ENCODE data around the gene YJEFN3.

The YJEFN3 gene, protein sequence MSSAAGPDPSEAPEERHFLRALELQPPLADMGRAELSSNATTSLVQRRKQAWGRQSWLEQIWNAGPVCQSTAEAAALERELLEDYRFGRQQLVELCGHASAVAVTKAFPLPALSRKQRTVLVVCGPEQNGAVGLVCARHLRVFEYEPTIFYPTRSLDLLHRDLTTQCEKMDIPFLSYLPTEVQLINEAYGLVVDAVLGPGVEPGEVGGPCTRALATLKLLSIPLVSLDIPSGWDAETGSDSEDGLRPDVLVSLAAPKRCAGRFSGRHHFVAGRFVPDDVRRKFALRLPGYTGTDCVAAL

DNA sequence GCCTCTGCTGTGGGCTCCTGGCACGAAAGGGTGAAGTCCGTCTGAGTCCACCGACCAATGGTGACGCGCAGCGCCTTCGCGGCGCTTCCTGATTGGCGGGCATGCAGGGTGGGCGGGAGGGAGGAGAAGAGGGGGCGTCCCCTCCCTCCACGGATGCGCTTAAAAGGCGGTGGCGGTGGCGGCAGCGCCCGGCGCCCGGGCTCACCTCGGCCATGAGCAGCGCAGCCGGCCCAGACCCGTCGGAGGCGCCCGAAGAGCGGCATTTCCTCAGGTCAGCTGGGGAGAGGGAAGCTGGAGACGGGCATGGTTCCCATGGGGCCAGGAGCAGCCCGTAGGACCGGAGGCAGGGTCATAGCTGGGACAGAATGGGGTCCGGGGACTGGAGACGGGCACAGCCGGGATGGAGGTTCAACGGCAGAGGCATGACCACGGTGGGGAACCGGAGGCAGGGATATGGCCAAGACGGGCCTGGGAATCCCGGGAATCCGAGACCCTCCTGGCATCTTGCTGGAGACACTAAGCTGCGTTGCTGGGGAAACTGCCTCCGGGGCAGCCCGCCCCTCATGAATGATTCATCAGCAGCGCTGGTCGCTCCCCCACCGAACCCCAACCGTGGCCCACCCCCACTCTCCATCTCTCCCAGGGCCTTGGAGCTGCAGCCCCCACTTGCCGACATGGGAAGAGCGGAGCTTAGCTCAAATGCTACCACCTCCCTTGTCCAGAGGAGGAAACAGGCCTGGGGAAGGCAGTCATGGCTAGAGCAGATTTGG, at the start of gene YJEFN3:
Gene YJEFN3, plus strand, starts transcription at position 191 of the 770 bp plus-strand sequence. Its CDS starts 22 bp downstream, at position 213.
- DNase-seq: no peak

DNA sequence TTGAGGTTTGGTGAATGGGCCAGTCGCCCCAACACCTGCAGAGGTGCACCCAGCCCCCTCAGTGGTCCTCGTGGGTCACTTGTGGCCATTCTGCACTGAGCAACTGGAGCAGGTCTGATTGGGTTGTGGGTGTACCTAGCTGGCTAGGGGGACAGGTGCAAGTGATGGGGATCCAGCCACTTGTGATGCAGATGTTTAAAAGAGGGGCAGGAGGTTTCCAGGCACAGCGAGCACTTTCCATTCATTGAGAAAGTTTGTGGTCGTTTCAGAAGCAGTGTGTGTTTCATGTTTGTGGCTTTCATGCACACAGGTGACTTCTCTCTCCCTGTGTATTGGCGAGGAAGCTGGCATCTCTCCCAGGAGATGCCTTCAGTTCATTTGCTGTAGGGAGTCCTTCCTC, 48.0 kb upstream of the YJEFN3 start:
- no peak for DNase-seq

DNA sequence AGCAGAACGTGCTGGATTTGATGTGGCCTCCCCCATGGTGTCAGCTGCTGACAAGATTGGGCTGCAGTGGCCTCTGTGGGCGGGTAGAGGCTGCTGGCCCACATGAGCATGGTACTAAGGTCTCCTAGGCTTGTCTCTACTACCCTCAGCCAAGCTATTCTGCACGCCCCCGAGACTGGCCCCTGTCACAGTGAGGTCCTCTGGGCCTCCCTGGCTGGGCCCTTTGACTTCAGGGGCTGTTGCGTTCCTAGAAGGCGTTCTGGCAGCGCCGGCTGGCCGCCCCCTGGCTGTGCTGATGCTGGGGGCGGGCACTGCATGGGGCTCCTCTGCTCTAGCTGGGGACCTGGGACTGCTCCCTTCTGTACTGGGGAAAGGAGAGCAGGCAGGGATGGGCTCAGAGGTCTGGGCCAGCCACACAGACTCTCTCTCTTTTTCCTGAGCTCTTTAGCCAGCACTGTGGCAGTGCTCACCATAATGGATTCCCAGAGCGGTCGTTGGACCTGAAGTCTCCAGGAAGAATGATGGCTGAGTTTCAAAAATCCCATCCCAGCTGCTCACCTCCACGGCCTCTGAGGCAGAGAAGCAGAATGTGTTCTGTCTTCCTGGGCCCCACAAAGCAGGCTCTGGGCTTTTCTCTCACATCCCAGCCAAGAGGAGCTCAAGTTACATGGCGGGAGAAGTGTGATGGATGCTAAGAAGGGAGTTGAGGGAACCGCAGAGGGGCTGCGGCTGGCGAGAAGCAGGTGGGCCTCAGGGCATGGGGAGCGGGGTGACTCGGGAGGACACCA, 45.7 kb upstream of the YJEFN3 start:
- no peak for DNase-seq

DNA sequence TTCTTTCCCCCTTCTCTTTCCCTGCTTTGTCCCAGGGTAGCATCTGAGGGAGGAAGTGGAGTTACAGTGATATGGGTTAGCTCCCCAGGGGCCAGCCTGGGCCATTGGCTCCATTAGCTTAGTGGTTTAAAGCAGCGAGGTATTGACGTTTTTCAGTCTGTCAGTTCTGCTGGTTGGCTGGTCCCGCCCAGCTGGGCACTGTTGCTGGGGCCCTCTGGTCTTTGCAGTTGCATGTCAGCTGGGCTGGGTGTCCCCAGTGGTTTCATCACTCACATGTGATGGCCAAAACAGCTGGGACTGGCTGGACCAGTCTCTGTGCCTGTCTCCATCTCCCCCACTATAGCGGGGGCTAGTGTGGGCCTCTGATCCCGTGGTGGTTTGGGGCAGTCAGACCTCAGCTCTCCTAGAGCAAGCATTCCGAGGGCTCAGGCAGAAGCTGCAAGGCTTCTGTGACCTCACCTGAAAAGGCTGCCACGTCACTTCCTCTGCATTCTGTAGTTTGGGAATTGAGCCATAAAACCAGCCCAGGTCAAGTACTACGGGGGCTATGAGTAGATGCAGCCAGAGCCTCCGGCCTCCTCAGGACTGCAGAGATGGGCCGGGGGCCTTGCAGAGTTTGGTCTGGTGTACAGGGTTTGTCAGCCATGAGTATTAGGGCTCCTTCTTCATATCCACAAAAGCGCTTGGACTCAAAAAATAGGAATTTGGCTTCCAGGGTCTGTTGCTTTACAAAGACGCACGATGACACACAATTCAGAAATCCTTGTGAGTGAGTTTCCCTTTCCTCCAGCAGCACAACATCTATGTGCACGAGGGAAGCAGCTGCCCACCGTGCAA, 43.3 kb upstream of the YJEFN3 start:
- no peak for DNase-seq

DNA sequence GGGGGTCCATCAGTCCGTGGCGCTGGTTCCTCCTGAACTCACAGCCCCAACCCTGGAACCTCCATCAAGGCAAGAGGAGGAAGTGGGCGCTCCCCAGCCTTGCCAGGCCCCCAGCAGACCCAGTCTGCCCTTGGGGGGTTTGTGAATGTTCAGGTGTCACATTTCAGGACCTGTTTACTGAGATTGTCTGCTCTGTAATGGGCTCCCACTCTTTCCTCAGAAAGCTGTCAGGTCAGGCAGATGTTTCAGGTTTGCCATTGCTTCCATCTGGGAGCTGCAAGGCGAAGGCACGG, 42.8 kb upstream of the YJEFN3 start:
- DNase-seq: no peak

DNA sequence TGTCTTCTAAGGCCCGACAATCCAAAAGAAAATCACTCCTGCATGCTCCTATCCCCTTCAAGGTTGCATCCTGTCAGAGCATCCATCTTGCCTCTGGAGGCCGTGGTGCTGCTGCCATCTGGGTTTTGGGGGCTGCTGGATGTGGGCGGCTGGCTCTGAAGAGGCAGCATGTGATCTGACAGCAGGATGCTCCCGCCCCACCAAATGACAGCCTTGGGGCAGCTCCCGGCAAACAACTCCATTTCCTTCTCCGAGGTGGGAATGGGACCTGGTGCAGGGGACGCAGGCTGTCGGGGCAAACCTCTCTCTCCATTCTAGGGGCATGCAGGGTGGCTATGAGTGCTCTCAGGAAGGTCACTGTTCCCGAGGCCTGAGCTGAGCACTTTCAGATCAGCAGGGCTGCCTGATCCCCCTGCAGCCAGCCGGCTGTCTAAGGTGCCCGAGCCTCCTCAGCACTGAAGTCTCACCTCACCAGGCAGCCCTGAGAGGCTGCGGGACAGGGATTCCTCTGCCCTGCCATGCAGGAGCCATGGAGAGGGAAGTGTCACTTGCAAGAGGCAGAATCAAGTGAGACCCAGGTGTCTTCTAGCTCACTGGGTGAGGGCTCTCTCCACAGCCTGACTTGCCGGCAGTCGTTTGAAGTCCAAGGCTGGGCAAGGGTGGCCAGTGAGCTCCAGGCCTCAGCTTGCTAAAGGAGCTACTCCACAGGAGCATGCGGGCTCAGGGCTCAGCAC, 42.2 kb upstream of the YJEFN3 start:
- no peak for DNase-seq

DNA sequence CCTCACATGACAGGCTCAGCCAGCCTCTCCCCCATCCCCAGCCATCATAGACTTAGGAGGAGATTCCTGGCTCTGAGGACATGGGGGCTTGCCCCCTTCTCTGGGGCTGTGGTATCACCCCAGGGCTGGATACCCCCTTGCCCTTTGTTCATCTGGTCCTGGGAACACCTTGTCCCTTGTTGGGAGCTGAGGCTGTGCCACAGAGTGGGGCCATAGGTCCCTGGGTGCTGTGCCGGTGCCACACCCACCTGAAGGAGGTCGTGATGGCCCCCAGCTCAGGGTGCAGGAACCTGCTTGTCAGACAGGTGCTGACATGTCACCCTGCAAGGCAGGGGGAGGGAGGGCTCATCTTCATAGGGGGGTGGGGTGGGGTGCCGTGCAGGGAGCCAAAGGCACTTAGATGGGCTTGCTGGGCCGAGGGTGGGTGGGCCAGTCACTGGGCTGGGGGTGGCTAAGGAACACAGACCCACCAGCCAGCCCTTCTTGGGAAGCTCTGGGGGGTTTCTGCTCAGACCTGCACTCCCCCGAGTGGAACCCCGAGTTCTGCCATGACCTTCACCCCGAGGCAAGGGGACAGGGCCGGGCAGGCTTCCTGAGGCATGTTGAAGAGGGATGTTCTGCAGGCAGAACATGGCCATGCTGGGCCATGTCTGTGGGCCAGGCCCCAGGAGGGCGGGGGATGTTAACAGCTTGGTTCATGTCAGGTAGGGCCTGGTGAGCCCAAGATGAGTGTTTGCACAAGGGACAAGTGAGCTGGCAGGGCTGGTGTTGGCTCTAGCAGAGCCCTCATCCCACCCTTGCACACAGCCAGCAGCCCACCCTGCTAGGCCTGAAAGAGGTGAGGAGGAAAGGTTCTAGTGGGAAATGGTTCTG, 41.4 kb upstream of the YJEFN3 start:
- DNase-seq: no peak

DNA sequence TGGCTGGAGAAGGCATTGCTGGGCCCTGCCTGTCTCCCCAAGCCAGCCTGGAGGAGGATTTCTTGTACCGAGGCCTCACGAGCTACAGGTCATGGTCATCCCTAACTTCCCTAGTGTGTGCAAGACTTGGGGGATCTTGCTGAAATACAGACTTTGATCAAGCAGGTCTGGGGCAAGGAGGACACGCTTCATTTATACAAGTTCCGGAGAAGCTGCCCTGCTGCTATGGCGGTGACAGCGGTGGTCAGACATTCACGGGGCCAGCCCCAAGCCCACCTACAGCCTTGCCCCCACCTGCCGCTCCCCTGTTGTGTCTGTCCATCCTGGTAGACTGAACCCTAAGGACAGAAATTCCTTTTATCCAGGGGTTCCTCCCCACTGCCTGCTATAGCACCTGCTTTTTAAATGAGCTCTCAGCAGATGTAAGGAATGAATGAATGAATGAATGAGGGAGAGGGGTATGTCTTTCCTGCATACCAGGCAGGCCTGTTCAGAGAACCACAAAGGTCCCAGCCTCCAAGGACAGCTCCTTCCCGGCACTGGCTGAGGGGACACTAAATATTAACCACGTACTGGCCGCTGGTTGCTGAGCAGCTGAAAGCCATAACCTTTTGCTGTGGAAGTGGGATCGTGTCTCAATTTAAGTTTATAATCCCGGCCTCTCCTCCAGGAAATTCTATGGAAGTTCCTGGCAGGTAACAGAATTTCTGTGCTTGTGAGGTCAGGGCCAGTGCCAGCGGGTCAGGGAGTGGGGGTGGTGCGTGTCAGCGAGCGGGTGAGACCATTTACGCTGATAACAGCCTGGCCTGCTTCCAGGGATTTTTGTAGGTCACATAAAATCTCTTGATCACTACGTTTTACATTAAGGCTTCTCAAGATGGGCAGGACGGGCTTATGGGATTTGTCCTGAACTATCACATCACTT, 40.5 kb upstream of the YJEFN3 start:
- no peak for DNase-seq

DNA sequence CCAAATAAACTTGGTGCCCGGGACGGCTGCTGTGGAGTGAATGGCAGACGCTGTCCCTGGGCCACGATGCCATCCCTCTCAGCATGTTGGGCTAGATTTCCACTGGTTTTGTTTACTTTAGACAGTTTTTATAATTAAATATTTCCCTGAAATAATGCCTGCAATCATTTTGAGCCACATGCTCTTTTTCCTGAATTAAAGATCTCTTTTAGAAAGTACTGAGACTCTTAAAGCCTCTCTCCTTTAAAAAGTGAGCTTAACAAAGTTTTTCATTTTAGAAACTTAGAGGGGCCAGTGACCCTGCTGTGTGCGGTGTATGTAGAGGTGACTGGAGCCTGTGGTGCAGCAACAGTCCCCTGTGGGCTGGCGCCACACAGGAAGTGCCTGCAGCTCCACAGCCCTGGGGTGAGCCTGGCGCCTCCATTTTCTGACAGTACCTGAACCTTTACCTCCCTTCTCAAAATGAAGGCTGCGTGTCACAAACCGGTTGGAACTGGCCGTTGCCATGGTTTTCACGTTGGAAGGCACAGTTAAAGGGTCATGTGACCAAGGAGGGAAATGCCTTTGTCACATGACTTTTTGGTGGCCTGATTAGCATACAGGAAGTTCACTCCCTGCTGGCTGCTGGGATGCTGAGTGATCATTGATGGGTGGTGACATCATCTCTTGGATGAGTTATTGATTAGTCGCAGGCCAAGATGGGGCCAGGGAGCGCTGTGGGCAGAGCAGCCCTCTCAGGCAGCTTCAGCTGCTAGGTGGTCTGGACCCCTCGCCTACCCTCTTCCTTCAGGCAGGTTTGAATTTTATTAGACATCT, 39.6 kb upstream of the YJEFN3 start:
- peak; percentile 85 for DNase-seq

DNA sequence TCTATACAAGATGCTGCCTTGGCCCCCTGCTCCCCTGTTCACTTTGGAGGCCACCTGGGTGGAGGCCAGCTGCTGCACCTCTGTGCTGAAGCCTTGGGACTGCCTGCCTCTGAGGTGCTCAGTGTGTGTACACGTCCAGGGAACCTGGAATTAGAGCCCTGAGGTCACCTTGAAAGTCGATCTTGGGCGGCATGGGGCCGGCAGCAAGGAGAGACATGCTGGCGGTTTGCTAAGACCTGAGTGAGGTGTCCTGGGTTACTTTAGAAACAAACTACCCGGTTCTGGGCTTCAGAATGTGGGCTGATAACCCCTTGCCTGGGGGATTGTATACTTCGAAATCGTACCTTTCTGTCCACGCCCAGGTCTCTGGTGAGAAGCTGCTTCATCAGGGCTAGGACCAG, 38.9 kb upstream of the YJEFN3 start:
- peak; percentile 7 for DNase-seq

DNA sequence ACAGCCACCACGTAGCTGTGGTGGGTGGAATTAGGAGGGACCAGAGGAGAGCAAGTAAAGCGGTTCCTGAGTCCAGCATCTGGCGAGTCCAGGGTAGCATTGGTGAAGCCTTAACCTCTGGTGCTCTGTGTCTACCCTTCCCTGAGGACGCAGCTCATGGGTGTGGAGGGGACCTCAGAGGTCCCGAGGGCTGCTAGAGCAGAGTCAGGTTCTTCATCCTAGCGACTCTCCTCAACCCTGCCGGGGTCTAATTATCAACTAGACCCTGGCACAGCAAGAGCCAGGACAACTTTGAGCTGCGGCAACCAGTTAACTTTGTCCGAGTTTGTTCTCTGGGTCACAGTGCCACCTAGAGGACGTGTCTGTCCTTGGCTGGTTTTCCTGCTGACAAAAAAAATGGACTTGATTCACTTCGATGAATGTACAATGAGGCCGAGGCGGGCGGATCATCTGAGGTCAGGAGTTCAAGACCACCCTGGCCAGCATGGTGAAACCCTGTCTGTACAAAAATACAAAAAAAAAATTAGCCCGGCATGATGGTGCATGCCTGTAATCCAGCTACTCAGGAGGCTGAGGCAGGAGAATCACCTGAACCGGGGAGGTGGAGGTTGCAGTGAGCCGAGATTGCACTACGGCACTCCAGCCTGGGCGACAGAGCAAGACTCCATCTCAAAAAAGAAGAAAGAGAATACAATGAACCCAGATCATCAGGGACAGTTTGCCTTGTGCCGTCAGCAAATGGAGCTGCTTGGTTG, 38.3 kb upstream of the YJEFN3 start:
- peak; percentile 81 for DNase-seq

DNA sequence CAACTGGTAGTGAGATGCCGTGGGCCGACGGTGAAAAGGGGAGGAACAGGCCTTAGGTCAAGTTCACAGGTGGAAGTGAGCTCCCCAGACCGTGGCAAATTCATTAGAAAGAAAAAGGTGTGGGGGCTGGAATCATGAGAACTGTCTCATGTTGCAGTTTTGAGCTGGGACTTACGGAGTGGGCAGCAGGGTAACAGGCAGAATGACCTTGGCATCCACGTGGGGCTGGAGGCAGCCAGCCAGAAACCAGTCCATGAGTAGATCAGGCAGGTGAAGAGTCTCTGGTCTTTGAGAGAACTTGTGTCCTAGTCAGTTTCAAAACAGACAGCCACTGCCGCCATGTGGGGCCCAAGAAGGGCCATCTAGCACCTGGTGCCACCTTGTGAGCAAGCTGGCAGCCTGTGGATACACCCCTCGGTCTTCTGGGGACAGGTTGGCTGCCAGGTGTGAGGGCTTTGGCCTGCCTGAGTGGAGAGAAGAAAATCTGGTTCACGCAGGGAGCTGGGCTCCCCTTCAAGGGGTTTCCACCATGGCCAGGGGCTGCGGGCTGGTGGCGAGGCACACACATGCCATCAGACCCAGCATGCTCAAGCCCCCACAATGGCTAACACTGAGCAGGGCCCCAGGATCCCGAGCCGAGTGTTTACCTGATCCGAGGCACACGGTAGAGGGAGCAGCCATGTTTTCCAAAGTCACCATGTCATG, 37.2 kb upstream of the YJEFN3 start:
- DNase-seq: no peak

DNA sequence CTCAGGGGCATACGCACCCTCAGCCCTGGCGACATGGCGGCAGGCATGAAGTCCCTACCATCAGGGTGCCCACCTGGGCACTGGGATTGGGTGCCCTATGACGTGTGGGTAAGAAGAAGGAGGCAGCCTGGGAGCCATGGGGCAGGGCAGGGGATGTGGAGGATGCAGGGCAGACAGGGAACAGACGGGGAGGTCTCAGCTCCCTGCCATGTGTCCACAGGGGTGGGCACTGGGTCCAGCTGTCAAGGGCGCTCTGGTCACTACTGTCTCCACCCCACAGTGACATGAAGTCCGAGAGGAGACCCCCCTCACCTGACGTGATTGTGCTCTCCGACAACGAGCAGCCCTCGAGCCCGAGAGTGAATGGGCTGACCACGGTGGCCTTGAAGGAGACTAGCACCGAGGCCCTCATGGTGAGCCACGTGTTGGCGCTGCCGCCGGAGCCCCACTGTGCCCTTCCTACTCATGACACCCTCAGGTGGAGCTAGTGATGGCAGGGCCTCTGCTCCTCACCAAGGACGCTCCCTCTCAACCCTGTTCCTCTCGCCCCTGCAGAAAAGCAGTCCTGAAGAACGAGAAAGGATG, 36.6 kb upstream of the YJEFN3 start:
- no peak for DNase-seq

DNA sequence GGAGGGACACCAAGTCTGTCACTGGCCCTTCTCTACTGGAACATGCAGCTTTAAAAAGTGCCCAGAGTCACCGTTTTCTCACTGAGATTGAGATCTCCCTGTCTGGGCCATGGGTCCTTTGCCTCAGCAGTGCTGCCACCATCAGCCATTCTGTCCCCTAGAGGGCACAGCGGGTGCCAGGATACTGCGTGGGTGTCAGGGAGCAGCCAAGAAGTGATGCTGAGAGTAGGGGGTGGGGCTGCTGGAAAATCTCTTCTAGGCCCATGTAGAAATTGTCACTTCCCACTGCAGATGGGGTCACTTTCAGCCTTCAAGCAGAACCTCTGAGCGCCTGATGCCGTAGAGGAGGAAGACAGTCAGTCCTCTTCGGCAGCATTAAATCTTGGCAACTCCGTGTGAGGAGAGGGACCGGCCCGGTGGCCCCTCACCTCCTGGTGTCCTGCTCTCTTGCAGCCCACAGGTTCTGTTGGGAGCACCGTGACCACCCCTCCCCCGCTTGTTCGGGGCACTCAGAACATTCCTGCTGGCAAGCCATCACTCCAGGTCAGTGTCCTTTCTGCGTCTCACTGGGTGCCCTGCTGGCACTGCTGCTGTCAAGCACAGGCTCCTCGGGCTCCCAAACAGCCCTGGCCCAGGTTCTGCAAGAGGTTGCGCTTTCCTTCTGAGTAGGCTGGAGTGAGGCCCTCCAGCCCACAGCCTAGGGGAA, 34.7 kb upstream of the YJEFN3 start:
- DNase-seq: no peak

DNA sequence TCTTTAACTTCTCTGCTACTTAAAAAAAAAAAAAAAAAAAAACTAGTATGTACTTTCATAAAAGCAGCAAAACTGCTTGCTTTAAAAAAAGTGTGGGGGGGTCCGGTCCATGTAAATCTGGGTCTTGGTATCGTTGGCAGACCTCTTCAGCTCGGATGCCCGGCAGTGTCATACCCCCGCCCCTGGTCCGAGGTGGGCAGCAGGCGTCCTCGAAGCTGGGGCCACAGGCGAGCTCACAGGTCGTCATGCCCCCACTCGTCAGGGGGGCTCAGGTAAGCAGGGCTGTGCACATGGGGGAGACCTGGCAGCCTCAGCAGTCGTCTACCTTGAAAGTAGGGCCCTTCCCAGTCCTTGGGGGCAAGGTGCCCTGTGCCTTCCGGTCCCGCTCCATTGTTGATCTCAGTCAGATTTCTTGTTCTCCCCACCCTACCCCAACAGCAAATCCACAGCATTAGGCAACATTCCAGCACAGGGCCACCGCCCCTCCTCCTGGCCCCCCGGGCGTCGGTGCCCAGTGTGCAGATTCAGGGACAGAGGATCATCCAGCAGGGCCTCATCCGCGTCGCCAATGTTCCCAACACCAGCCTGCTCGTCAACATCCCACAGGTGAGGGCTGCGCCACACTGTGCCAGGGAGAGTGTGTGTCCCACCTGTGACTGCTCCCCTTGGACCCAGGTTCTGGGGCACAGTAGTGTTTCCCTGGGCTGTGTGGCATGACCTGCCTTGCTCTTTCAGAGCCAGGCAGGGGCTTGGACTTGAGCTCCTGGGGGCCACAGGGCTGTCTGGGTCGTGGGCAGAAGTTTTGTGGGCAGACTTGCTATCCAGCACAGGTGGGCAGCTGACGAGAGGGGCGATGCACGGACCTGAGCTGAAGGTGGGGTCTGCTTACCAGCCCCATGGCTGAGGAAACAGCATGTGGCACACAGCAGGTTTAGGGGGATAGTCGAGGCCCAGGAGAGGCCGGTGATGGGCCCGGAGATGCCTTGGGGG, 32.8 kb upstream of the YJEFN3 start:
- DNase-seq: no peak

All from activated naive CD4-positive, alpha-beta T cell treated with Interleukin-2 at 50 U/mL for 16 hours (primary cell).